Prostate gland (tissue), 2 donors: ENCODE data around the gene DUSP28.

Experiments used
- POLR2A ChIP-seq: fragments of 450-650 bp; IDR thresholded peaks from one replicate; pipeline ENCODE4 v1.6.1; 2016; ENCODE audit warnings: antibody characterized with exemption, mild to moderate bottlenecking
- POLR2AphosphoS5 ChIP-seq: sonication (generic); formaldehyde crosslinking; IDR thresholded peaks from one replicate; pipeline ENCODE4 v1.6.1; 2017; ENCODE audit warnings: antibody characterized with exemption
- TF ChIP-seq, protein P1 (sequence below), 4 experiments: fragments of 200-600 bp in 2 of 4; fragments of 450-650 bp in 2 of 4; sonication (generic) in 2 of 4; IDR thresholded peaks; 1 replicate in 3 of 4; 2 replicates in 1 of 4; pipeline ENCODE4 v1.5.1; 2016 to 2019; ENCODE audit warnings: antibody characterized with exemption in 4 of 4, mild to moderate bottlenecking in 2 of 4, moderate library complexity in 2 of 4

- TF ChIP-seq POLR2A (no peak), POLR2AphosphoS5 (no peak)
- TF ChIP-seq, protein P1, sequence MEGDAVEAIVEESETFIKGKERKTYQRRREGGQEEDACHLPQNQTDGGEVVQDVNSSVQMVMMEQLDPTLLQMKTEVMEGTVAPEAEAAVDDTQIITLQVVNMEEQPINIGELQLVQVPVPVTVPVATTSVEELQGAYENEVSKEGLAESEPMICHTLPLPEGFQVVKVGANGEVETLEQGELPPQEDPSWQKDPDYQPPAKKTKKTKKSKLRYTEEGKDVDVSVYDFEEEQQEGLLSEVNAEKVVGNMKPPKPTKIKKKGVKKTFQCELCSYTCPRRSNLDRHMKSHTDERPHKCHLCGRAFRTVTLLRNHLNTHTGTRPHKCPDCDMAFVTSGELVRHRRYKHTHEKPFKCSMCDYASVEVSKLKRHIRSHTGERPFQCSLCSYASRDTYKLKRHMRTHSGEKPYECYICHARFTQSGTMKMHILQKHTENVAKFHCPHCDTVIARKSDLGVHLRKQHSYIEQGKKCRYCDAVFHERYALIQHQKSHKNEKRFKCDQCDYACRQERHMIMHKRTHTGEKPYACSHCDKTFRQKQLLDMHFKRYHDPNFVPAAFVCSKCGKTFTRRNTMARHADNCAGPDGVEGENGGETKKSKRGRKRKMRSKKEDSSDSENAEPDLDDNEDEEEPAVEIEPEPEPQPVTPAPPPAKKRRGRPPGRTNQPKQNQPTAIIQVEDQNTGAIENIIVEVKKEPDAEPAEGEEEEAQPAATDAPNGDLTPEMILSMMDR (IDR thresholded peaks at IDR 0.05): no peak
Measured at GRCh38 chr2:240597054-240597418, 36.9 kb downstream of the DUSP28 start.
